Chondrocyte (in vitro differentiated cells): ENCODE measurements around the gene TRPC5OS. TPM values are rescaled to one million over a fixed set of nuclear protein-coding genes. Genes with fewer than 3 reads are reported as not detected.

Experiments
- DNase-seq: peaks from one replicate; pipeline ENCODE4 v3.0.0; 2021; ENCODE audit warnings: mixed read lengths, low spot score
- H3K27ac Mint-ChIP-seq: one replicate; pipeline ENCODE4 v1.8.0; 2021; ENCODE audit warnings: mild to moderate bottlenecking, moderate library complexity, mixed read lengths; ENCODE audit not compliant: unreplicated experiment
- H3K27me3 Mint-ChIP-seq: 2 replicates; pipeline ENCODE4 v1.8.0; 2021; ENCODE audit warnings: low read depth, mixed read lengths
- H3K36me3 Mint-ChIP-seq: 2 replicates; pipeline ENCODE4 v1.8.0; 2021; ENCODE audit warnings: low read depth, mixed read lengths
- H3K4me1 Mint-ChIP-seq: 2 replicates; pipeline ENCODE4 v1.8.0; 2021; ENCODE audit warnings: low read depth, mild to moderate bottlenecking, mixed read lengths
- H3K4me3 Mint-ChIP-seq: one replicate; pipeline ENCODE4 v1.8.0; 2021; ENCODE audit warnings: mild to moderate bottlenecking, moderate library complexity, mixed read lengths; ENCODE audit not compliant: unreplicated experiment
- H3K9me3 Mint-ChIP-seq: 2 replicates; pipeline ENCODE4 v1.8.0; 2021; ENCODE audit warnings: low read depth, mixed read lengths
- CTCF ChIP-seq: fragments of 200-600 bp; sonication (generic); IDR thresholded peaks from 2 replicates; pipeline ENCODE4 v1.5.0; 2021; ENCODE audit warnings: antibody characterized with exemption, mild to moderate bottlenecking, moderate library complexity
- total RNA-seq: library from RNA; stranded (reverse); gene quantifications from 3 replicates; pipeline ENCODE4 v1.2.1, GENCODE V29; 2021

TRPC5OS gene
- total RNA-seq, 1 donor from 2014 or later, result not detected

DNA sequence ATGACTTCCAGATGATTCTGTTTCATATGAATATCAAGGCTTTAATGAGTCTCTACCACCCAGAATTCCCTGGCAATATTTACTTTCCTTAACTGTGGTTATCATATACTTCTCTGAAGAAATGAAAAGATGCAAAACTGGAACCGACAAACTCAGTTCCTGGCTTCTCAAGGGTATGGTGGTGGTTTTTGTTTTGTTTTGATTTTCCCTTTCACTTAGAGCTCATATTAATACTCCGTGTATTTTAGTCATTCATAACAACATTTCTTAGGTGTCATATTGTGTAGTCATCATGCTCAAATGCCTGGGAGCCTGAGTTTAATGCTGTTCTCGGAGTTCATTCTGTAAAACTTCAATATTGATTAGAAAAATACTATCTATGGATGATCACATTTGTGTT lies 665 bp downstream of the TRPC5OS start:
- no peak for TF ChIP-seq CTCF
- no peak for DNase-seq
- Mint-ChIP-seq H3K36me3 (no peaks in the 10 kb centered on the region), H3K9me3 (no peaks in the 10 kb centered on the region), H3K4me3 (no peak overlapping the region), H3K27ac (no peak overlapping the region), H3K4me1 (no peaks in the 10 kb centered on the region), H3K27me3 (peaks cover 14% of the 10 kb centered on the region)

- H3K27me3 Mint-ChIP-seq, result peaks cover 8% of the 10 kb centered on the region
- no peaks in the 10 kb centered on the region for H3K36me3 Mint-ChIP-seq
- no peak overlapping the region for H3K4me3 Mint-ChIP-seq
- no peak for TF ChIP-seq CTCF
- no peaks in the 10 kb centered on the region for H3K9me3 Mint-ChIP-seq
- no peaks in the 10 kb centered on the region for H3K4me1 Mint-ChIP-seq
- H3K27ac Mint-ChIP-seq, result no peak overlapping the region
- DNase-seq, result no peak
Measured at GRCh38 chrX:111877681-111878080, 1.7 kb downstream of the TRPC5OS start.

GRCh38 chrX:111880735-111881134 lies 4.8 kb downstream of the TRPC5OS start:
- no peak for DNase-seq
- H3K9me3 Mint-ChIP-seq, result no peaks in the 10 kb centered on the region

DNA sequence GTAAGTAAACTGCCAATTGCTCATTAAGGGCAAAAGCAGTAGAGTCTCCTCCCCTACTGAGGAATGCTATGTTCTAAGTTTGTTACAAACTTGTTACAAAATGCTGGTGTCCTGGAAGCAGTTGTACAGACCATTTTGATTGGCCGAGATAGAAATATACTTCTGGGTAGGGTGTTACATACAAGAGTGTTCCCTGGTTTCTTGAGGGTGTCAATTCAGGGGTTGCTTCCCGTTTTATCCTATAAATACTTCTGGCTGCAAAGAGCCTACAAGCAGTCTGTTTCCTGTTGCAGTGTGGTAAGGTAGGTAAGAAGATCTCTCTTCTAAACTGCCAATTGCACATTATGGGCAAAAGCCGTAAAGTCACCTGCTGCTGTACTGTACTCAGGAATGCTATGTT lies 5.7 kb downstream of the TRPC5OS start:
- no peaks in the 10 kb centered on the region for H3K36me3 Mint-ChIP-seq
- no peaks in the 10 kb centered on the region for H3K4me1 Mint-ChIP-seq
- H3K9me3 Mint-ChIP-seq, result no peaks in the 10 kb centered on the region
- peaks cover 3% of the 10 kb centered on the region for H3K27me3 Mint-ChIP-seq
- H3K4me3 Mint-ChIP-seq, result no peak overlapping the region
- H3K27ac Mint-ChIP-seq, result no peak overlapping the region
- no peak for TF ChIP-seq CTCF
- DNase-seq, result no peak

More at GRCh38 chrX:111880735-111881134, 4.8 kb downstream of the TRPC5OS start:
- Mint-ChIP-seq H3K4me1 (no peaks in the 10 kb centered on the region), H3K4me3 (no peak overlapping the region), H3K27me3 (peaks cover 3% of the 10 kb centered on the region), H3K36me3 (no peaks in the 10 kb centered on the region), H3K27ac (no peak overlapping the region)
- no peak for TF ChIP-seq CTCF

DNA sequence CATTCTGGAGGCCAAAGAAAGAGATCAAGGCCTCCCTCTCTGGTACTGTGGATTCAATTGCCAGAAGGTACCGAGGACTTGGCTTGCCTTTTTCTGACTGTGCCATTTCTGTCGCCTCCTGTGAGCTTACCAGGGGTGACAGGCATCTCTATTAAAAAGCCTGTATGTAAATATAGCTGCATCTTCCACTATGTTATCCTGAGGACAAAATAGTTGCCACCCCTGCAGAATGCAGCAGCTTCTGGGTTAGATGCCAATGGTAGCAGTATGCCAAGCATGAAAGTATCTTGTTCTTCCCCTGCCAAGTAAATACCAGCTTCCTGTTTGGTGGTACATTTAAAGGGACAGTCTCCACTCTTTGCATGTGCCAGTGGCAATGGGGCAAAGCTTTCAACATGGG lies 10.7 kb downstream of the TRPC5OS start:
- H3K27ac Mint-ChIP-seq, result no peak overlapping the region
- no peak for DNase-seq
- peaks cover 1% of the 10 kb centered on the region for H3K27me3 Mint-ChIP-seq
- no peaks in the 10 kb centered on the region for H3K36me3 Mint-ChIP-seq
- TF ChIP-seq CTCF, result no peak
- H3K4me3 Mint-ChIP-seq, result no peak overlapping the region
- no peaks in the 10 kb centered on the region for H3K4me1 Mint-ChIP-seq
- H3K9me3 Mint-ChIP-seq, result no peaks in the 10 kb centered on the region
